ENCODE data around the gene THBS1. TPM values are rescaled to one million over a fixed set of nuclear protein-coding genes. Genes with fewer than 3 reads are reported as not detected.

The THBS1 gene
- total RNA-seq, 4 donors from 2014 or later, result 82.0 to 396 (median 89.6) TPM

- Histone ChIP-seq H3K27me3 (no peaks in the 10 kb centered on the region), H3K4me3 (no peak overlapping the region), H3K27ac (no peak overlapping the region), H3K4me1 (peaks cover 31% of the 10 kb centered on the region), H3K36me3 (no peaks in the 10 kb centered on the region), H3K9me3 (no peaks in the 10 kb centered on the region)
- WGBS, result 88% methylated on average over 3 of the region's 3 CpGs
- TF ChIP-seq POLR2AphosphoS5 (IDR thresholded peaks at IDR 0.05) (no peak), CTCF (IDR thresholded peaks at IDR 0.05) (no peak), POLR2A (IDR thresholded peaks at IDR 0.05) (no peak), EP300 (IDR thresholded peaks at IDR 0.05) (no peak)
- DNase-seq (ENCODE audit: low spot score in 2 of 2), result no peak
Measured at GRCh38 chr15:39627451-39628143, 46.7 kb downstream of the THBS1 start.

GRCh38 chr15:39628144-39628508 lies 47.2 kb downstream of the THBS1 start:
- WGBS, result 84% methylated on average over 5 of the region's 5 CpGs
- H3K27ac ChIP-seq, result no peak overlapping the region

GRCh38 chr15:39628546-39629257 lies 47.8 kb downstream of the THBS1 start:
- 82% methylated on average over 8 of the region's 9 CpGs for WGBS
- H3K4me1 ChIP-seq, result peaks cover 31% of the 10 kb centered on the region
- DNase-seq (ENCODE audit: low spot score in 2 of 2), result no peak
- H3K9me3 ChIP-seq, result no peaks in the 10 kb centered on the region
- no peaks in the 10 kb centered on the region for H3K36me3 ChIP-seq
- no peak overlapping the region for H3K27ac ChIP-seq
- no peak for TF ChIP-seq CTCF (IDR thresholded peaks at IDR 0.05)
- no peak for TF ChIP-seq POLR2AphosphoS5 (IDR thresholded peaks at IDR 0.05)
- no peak for TF ChIP-seq POLR2A (IDR thresholded peaks at IDR 0.05)
- no peak for TF ChIP-seq EP300 (IDR thresholded peaks at IDR 0.05)
- no peaks in the 10 kb centered on the region for H3K27me3 ChIP-seq
- H3K4me3 ChIP-seq, result no peak overlapping the region

More at GRCh38 chr15:39628144-39628508, 47.2 kb downstream of the THBS1 start:
- no peak for DNase-seq (ENCODE audit: low spot score in 2 of 2)
- TF ChIP-seq POLR2A (IDR thresholded peaks at IDR 0.05) (no peak), EP300 (IDR thresholded peaks at IDR 0.05) (no peak), CTCF (IDR thresholded peaks at IDR 0.05) (no peak), POLR2AphosphoS5 (IDR thresholded peaks at IDR 0.05) (no peak)
- Histone ChIP-seq H3K4me1 (peaks cover 31% of the 10 kb centered on the region), H3K4me3 (no peak overlapping the region), H3K9me3 (no peaks in the 10 kb centered on the region), H3K36me3 (no peaks in the 10 kb centered on the region), H3K27me3 (no peaks in the 10 kb centered on the region)

GRCh38 chr15:39629371-39629770 lies 48.5 kb downstream of the THBS1 start:
- WGBS, result 76% methylated on average over 5 of the region's 5 CpGs
- Histone ChIP-seq H3K9me3 (no peaks in the 10 kb centered on the region), H3K36me3 (no peaks in the 10 kb centered on the region), H3K27ac (no peak overlapping the region), H3K27me3 (no peaks in the 10 kb centered on the region), H3K4me1 (peaks cover 30% of the 10 kb centered on the region), H3K4me3 (no peak overlapping the region)
- no peak for DNase-seq (ENCODE audit: low spot score in 2 of 2)
- no peak for TF ChIP-seq POLR2A (IDR thresholded peaks at IDR 0.05)

- no peak for DNase-seq (ENCODE audit: low spot score in 2 of 2)
- no peaks in the 10 kb centered on the region for H3K9me3 ChIP-seq
- no peaks in the 10 kb centered on the region for H3K36me3 ChIP-seq
- no peaks in the 10 kb centered on the region for H3K27me3 ChIP-seq
- WGBS, result 56% methylated on average over 3 of the region's 3 CpGs
- no peak overlapping the region for H3K27ac ChIP-seq
- H3K4me1 ChIP-seq, result peaks cover 24% of the 10 kb centered on the region
- no peak for TF ChIP-seq EP300 (IDR thresholded peaks at IDR 0.05)
- TF ChIP-seq POLR2AphosphoS5 (IDR thresholded peaks at IDR 0.05), result no peak
- no peak for TF ChIP-seq POLR2A (IDR thresholded peaks at IDR 0.05)
- TF ChIP-seq CTCF (IDR thresholded peaks at IDR 0.05), result no peak
- H3K4me3 ChIP-seq, result no peak overlapping the region
Measured at GRCh38 chr15:39629906-39630305, 49.0 kb downstream of the THBS1 start.

All from suprapubic skin (tissue), 4 donors.